GM12801 (cell line): ENCODE data around the gene IL4R.

Experiments used
- TF ChIP-seq, protein P1 (sequence below): IDR thresholded peaks from one replicate; pipeline ENCODE4 v1.5.1; 2011; ENCODE audit warnings: control low read depth; ENCODE audit not compliant: insufficient read length; ENCODE audit errors: extremely low read depth

The IL4R gene

DNA sequence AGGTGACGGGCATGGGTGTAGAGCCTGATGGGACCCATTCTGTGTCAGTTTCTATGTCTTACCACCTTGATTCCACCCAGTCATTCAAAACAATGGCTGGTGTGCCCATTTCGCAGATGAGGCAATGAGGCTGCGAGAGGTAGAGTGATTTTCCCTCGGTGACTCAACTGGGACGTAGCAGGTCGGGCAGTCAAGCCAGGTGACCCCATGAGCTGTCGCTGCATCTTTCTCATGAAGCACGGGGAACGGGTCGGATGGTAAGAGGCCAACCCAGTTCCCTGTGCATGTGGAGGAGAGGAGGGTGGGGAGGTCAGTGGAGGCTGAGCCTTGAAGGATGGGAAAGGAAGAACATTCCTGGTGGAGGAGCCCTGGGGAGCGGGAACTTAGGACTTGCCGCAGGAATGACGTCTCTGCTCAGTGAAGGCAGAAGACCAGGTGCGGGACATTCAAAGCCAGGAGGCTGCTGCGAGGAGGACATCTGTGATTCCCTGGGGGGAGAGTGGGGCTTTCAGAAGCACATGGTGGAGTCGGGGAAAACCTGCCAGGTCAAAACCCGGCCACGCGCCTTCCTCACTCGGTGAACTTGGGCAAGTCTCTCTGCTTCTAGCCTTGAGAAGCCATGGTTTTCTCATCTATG lies 89.3 kb downstream of the IL4R start:
- TF ChIP-seq, protein P1, sequence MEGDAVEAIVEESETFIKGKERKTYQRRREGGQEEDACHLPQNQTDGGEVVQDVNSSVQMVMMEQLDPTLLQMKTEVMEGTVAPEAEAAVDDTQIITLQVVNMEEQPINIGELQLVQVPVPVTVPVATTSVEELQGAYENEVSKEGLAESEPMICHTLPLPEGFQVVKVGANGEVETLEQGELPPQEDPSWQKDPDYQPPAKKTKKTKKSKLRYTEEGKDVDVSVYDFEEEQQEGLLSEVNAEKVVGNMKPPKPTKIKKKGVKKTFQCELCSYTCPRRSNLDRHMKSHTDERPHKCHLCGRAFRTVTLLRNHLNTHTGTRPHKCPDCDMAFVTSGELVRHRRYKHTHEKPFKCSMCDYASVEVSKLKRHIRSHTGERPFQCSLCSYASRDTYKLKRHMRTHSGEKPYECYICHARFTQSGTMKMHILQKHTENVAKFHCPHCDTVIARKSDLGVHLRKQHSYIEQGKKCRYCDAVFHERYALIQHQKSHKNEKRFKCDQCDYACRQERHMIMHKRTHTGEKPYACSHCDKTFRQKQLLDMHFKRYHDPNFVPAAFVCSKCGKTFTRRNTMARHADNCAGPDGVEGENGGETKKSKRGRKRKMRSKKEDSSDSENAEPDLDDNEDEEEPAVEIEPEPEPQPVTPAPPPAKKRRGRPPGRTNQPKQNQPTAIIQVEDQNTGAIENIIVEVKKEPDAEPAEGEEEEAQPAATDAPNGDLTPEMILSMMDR = no peak

DNA sequence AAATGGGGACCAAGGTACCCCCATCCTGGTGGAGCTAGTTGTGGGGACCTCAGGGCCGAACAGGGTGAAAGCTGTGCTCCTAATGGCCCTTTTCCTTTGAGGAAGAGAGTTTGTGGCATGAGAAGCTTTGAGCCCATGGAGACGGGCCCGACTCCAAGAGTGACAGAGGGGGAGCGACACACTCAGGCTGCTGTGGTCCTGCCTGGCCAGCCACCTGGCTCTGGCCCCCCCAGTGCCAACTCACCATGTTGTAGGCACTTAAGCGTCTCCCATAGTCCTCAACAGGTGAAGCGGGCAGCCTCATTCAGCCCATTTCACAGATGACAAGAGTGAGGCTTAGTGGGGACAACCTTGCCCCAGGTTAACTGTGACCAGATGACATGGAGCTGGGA lies 89.8 kb downstream of the IL4R start:
- TF ChIP-seq, protein P1 = no peak

DNA sequence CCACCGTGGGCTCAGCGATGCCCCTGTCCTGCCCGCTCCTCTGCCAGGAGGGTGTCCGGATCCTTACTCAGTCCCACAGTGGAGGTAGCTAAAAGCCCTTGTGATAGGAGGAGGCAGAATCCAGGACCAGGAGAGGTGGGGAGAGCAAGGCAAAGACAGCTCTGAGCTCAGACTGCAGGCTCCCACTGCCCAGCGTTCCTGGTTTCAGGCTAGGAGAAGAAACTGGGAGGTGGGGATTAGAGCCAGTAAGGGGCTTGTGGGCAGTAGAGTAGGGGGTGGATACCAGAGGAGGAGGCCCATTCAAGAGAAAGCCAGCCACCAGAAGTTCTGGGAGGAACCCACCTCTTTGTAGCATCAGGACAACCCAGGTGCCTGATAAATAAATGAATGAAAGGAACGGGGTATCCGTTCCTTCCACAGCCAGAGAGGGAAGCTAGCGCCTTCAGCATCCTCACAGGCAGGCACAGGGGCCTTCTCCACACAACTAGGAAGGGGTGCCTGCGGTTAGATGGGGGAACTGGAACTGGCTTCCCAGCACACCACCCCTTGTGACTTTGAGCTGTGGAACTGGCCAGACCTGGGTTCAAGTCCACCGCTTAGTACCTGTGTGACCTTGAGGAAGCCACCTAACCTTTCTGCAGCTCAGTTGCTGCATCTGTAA lies 90.5 kb downstream of the IL4R start:
- TF ChIP-seq, protein P1 = no peak

- TF ChIP-seq, protein P1 = no peak
Measured at GRCh38 chr16:27405546-27406451, 92.0 kb downstream of the IL4R start.

DNA sequence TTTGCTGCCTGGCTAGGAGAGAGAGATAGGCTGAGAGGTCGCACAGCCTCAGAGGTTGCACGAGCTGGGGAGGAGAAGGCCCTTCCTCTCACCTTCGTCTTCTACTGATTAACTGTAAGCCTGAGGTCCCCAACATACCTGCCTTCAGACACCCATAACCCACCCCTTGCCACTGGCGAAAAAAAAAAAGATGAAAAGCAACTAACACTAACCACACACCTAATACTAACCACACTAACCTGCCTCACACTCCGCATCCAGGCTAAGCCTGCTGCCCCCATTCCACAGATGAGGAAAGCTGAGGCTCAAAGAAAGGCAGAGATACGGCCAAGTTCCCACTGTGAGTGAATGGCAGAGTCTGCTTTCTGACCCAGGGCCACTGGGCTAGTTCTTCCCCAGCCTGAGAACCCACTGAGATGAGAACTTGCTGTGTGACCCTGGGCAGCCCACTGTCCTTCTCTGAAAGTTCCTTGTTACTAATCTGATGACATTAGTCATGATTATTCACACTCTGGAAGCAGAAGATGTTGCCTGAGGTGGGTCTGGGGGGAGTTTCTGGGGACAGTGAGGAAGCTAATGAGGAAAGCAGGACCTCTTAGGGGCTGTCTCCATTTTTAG lies 92.8 kb downstream of the IL4R start:
- TF ChIP-seq, protein P1 = no peak

GRCh38 chr16:27407133-27407532 lies 93.4 kb downstream of the IL4R start:
- TF ChIP-seq, protein P1 = no peak

DNA sequence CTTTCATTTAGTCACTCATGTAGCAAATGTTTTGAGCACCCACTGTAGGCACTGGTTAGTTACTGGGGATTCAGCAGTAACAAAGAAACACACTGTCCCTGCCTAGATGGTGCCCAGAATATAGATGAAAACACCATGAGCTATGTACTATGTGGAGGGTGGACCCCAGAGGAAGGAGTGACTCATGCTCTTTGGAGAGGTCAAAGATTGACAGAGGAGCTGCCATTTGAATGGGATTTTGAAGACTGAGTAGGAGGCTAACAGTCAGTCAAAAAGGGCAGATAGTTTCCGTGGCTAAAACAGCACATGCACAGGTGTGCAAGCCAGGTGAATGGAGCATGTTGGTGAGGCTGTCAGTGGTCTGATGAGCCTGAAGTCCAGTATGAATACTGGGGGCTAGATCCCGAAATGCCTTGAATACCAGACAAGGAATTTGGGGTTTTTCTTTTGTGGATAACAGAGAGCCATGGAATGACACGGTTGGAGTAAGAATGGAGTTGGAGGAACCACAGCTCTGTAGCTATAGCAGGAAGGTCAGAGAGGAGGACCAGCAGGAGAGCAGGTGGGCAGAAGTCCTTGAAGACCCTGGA lies 94.3 kb downstream of the IL4R start:
- TF ChIP-seq, protein P1 = no peak
